Measurements from ENCODE around the gene RAB3C. TPM values are rescaled to one million over a fixed set of nuclear protein-coding genes. Genes with fewer than 3 reads are reported as not detected.
A peak's percentile ranks its signal among the peaks of the same experiment; 100 is the strongest.

Gene RAB3C
- total RNA-seq, 4 donors from 2014 or later: under 0.01 to 1.2 (median 0.41) TPM

- 54 to 55% methylated on average over 4 of the region's 4 CpGs for WGBS, 2 donors
- Histone ChIP-seq H3K4me3 (replicated peaks in 1 of 3) (no peak overlapping the region), H3K4me1 (peaks cover 0 to 7% of the 10 kb centered on the region in 2 donors), H3K27ac (peak overlapping the region in 2 of 3 donors; percentile 11 to 32), H3K9me3 (no peaks in the 10 kb centered on the region), H3K36me3 (no peaks in the 10 kb centered on the region), H3K27me3 (no peaks in the 10 kb centered on the region)
- no peak for DNase-seq
- TF ChIP-seq POLR2A (IDR thresholded peaks at IDR 0.05): no peak
- TF ChIP-seq, protein P1, sequence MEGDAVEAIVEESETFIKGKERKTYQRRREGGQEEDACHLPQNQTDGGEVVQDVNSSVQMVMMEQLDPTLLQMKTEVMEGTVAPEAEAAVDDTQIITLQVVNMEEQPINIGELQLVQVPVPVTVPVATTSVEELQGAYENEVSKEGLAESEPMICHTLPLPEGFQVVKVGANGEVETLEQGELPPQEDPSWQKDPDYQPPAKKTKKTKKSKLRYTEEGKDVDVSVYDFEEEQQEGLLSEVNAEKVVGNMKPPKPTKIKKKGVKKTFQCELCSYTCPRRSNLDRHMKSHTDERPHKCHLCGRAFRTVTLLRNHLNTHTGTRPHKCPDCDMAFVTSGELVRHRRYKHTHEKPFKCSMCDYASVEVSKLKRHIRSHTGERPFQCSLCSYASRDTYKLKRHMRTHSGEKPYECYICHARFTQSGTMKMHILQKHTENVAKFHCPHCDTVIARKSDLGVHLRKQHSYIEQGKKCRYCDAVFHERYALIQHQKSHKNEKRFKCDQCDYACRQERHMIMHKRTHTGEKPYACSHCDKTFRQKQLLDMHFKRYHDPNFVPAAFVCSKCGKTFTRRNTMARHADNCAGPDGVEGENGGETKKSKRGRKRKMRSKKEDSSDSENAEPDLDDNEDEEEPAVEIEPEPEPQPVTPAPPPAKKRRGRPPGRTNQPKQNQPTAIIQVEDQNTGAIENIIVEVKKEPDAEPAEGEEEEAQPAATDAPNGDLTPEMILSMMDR (IDR thresholded peaks at IDR 0.05): no peak
- intact Hi-C loops (cut with DNase I): no loop called here
Measured at GRCh38 chr5:58759745-58760144, 176.9 kb downstream of the RAB3C start.

GRCh38 chr5:58760222-58760621 lies 177.3 kb downstream of the RAB3C start:
- intact Hi-C loops (cut with DNase I): no loop called here
- Histone ChIP-seq H3K4me3 (replicated peaks in 1 of 3) (no peak overlapping the region), H3K27ac (no peak overlapping the region)

DNA sequence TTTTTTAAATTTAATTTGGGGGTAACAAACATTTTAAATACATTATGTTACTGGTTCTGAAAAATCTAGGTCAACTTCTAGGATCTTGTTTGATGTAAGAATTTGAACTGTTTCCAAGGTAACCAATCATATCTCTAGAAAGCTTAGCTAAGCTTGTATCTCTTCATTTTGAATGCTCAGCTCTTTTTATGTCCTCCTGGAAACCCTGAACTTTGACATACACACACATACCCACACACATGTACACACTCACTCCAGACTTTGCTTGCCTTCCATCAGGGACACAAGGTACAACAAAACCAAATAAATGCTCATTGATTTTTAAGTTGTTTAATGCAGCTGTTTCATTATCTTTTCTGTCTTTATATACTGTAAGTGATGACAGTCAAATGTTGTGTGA lies 178.5 kb downstream of the RAB3C start:
- H3K4me1 ChIP-seq: peaks cover 0 to 7% of the 10 kb centered on the region in 2 donors
- no peak overlapping the region for H3K27ac ChIP-seq
- no peaks in the 10 kb centered on the region for H3K36me3 ChIP-seq
- no peak for DNase-seq
- no peak for TF ChIP-seq POLR2A (IDR thresholded peaks at IDR 0.05)
- TF ChIP-seq, protein P1 (IDR thresholded peaks at IDR 0.05): no peak
- H3K9me3 ChIP-seq: no peaks in the 10 kb centered on the region
- no peak overlapping the region for H3K4me3 ChIP-seq (replicated peaks in 1 of 3)
- no peaks in the 10 kb centered on the region for H3K27me3 ChIP-seq
- intact Hi-C loops (cut with DNase I): no loop called here

More at GRCh38 chr5:58760222-58760621, 177.3 kb downstream of the RAB3C start:
- 93 to 95% methylated on average over 2 of the region's 2 CpGs for WGBS, 2 donors
- TF ChIP-seq, protein P1 (IDR thresholded peaks at IDR 0.05): no peak
- TF ChIP-seq POLR2A (IDR thresholded peaks at IDR 0.05): no peak
- Histone ChIP-seq H3K27me3 (no peaks in the 10 kb centered on the region), H3K36me3 (no peaks in the 10 kb centered on the region), H3K4me1 (peaks cover 0 to 7% of the 10 kb centered on the region in 2 donors), H3K9me3 (no peaks in the 10 kb centered on the region)
- DNase-seq: no peak

- no peak overlapping the region for H3K4me3 ChIP-seq (replicated peaks in 1 of 3)
Measured at GRCh38 chr5:58763390-58763789, 180.5 kb downstream of the RAB3C start.

GRCh38 chr5:58764199-58764598 lies 181.3 kb downstream of the RAB3C start:
- Histone ChIP-seq H3K27me3 (no peaks in the 10 kb centered on the region), H3K27ac (no peak overlapping the region), H3K9me3 (no peaks in the 10 kb centered on the region), H3K4me3 (replicated peaks in 1 of 3) (no peak overlapping the region), H3K4me1 (peaks cover 0 to 1% of the 10 kb centered on the region in 2 donors), H3K36me3 (no peaks in the 10 kb centered on the region)
- intact Hi-C loops (cut with DNase I): no loop called here
- WGBS, 2 donors: 83 to 94% methylated on average over 3 of the region's 3 CpGs
- TF ChIP-seq, protein P1 (IDR thresholded peaks at IDR 0.05): no peak
- no peak for TF ChIP-seq POLR2A (IDR thresholded peaks at IDR 0.05)
- DNase-seq: no peak

More at GRCh38 chr5:58763390-58763789, 180.5 kb downstream of the RAB3C start:
- no peak for DNase-seq
- peaks cover 0 to 7% of the 10 kb centered on the region in 2 donors for H3K4me1 ChIP-seq
- no peaks in the 10 kb centered on the region for H3K27me3 ChIP-seq
- H3K36me3 ChIP-seq: no peaks in the 10 kb centered on the region
- H3K9me3 ChIP-seq: no peaks in the 10 kb centered on the region
- no peak overlapping the region for H3K27ac ChIP-seq
- TF ChIP-seq, protein P1 (IDR thresholded peaks at IDR 0.05): no peak
- no peak for TF ChIP-seq POLR2A (IDR thresholded peaks at IDR 0.05)
- intact Hi-C loops (cut with DNase I): no loop called here
